A549 (cell line): ENCODE results near the gene KRTAP4-12.

Experiments
- CBX8 ChIP-seq: fragments of 200-600 bp; sonication (generic); IDR thresholded peaks from 2 replicates; pipeline ENCODE4 v1.6.1; 2016
- JUNB ChIP-seq: fragments of >200 bp; sonication (Bioruptor Twin); formaldehyde crosslinking; IDR thresholded peaks from 2 replicates; pipeline ENCODE4 v1.6.1; 2016

- no peak for TF ChIP-seq CBX8
- TF ChIP-seq JUNB = no peak
Observed at GRCh38 chr17:41141361-41141760, 17.4 kb upstream of the KRTAP4-12 start.
